WTC11 (cell line): Measurements from ENCODE around the gene CCDC12. TPM values are rescaled to one million over a fixed set of nuclear protein-coding genes. Genes with fewer than 3 reads are reported as not detected.

ENCODE experiments used
- ATAC-seq: fragments of 200-7000 bp; cut with Tn5 transposase; 2 replicates; pipeline ENCODE4 v1.10.0; 2021; ENCODE audit warnings: mild to moderate bottlenecking, moderate library complexity
- CTCF ChIA-PET: fragments of 300-600 bp; sonication (Branson Sonifier 250); formaldehyde crosslinking; loops from one replicate; lab custom pipeline; 2021; ENCODE audit warnings: antibody characterized with exemption; lab: Charles Lee
- POLR2A ChIA-PET: fragments of 350-600 bp; sonication (Branson Sonifier 250); formaldehyde crosslinking; loops from one replicate; lab custom pipeline; 2021; ENCODE audit warnings: antibody characterized with exemption; lab: Charles Lee
- DNase-seq: peaks from one replicate; pipeline ENCODE4 v3.0.0; 2021; ENCODE audit warnings: low spot score
- H3K27ac Mint-ChIP-seq: 2 replicates; pipeline ENCODE4 v1.8.0; 2021; ENCODE audit warnings: mixed read lengths
- H3K27me3 Mint-ChIP-seq: 2 replicates; pipeline ENCODE4 v1.8.0; 2021; ENCODE audit warnings: low read depth, mild to moderate bottlenecking, moderate library complexity, mixed read lengths
- H3K36me3 Mint-ChIP-seq: 2 replicates; pipeline ENCODE4 v1.8.0; 2021; ENCODE audit warnings: mixed read lengths
- H3K4me1 Mint-ChIP-seq: 2 replicates; pipeline ENCODE4 v1.8.0; 2022; ENCODE audit warnings: mixed read lengths
- H3K4me3 Mint-ChIP-seq: 2 replicates; pipeline ENCODE4 v1.8.0; 2021; ENCODE audit warnings: mild to moderate bottlenecking, moderate library complexity, mixed read lengths
- H3K9me3 Mint-ChIP-seq: 2 replicates; pipeline ENCODE4 v1.8.0; 2021; ENCODE audit warnings: mixed read lengths
- ATF1 ChIP-seq: sonication (generic); formaldehyde crosslinking; IDR thresholded peaks from 2 replicates; pipeline ENCODE4 v1.8.1; 2023; ENCODE audit warnings: mild to moderate bottlenecking, moderate library complexity, missing genetic modification reagents
- ATF2 ChIP-seq: sonication (generic); formaldehyde crosslinking; IDR thresholded peaks from 2 replicates; pipeline ENCODE4 v1.8.1; 2022; ENCODE audit warnings: low read depth, missing genetic modification reagents, borderline replicate concordance
- CDX4 ChIP-seq: fragments of 250-450 bp; sonication (Bioruptor Pico); IDR thresholded peaks from 2 replicates; pipeline ENCODE4 v1.9.0; 2021; ENCODE audit warnings: moderate library complexity, mild to moderate bottlenecking, inconsistent platforms, borderline replicate concordance
- ETV6 ChIP-seq: sonication (generic); formaldehyde crosslinking; IDR thresholded peaks from 2 replicates; pipeline ENCODE4 v1.8.1; 2022; ENCODE audit warnings: mild to moderate bottlenecking, missing genetic modification reagents
- FOXJ3 ChIP-seq: sonication (generic); formaldehyde crosslinking; IDR thresholded peaks from 2 replicates; pipeline ENCODE4 v1.9.0; 2021; ENCODE audit warnings: missing genetic modification reagents, mild to moderate bottlenecking, borderline replicate concordance
- FOXP4 ChIP-seq: sonication (generic); formaldehyde crosslinking; IDR thresholded peaks from 2 replicates; pipeline ENCODE4 v1.8.0; 2022; ENCODE audit warnings: mild to moderate bottlenecking, missing genetic modification reagents
- GRHL2 ChIP-seq: fragments of 250-450 bp; sonication (Bioruptor Pico); IDR thresholded peaks from 2 replicates; pipeline ENCODE4 v1.8.0; 2022; ENCODE audit warnings: mild to moderate bottlenecking, moderate library complexity; ENCODE audit not compliant: insufficient replicate concordance, severe bottlenecking
- IRF2 ChIP-seq: sonication (generic); formaldehyde crosslinking; IDR thresholded peaks from 2 replicates; pipeline ENCODE4 v1.8.0; 2022; ENCODE audit warnings: low read depth, missing genetic modification reagents, borderline replicate concordance
- JAZF1 ChIP-seq: fragments of 250-450 bp; sonication (Bioruptor Pico); IDR thresholded peaks from 2 replicates; pipeline ENCODE4 v1.9.0; 2021; ENCODE audit warnings: moderate library complexity, mild to moderate bottlenecking, inconsistent platforms
- MXD4 ChIP-seq: fragments of 250-450 bp; sonication (Bioruptor Pico); IDR thresholded peaks from 2 replicates; pipeline ENCODE4 v1.8.0; 2021; ENCODE audit warnings: mild to moderate bottlenecking, moderate library complexity, borderline replicate concordance
- NFYB ChIP-seq: sonication (generic); formaldehyde crosslinking; conservative IDR thresholded peaks from 2 replicates; pipeline ENCODE4 v1.8.0; 2022; ENCODE audit warnings: low read depth, missing genetic modification reagents
- NR1H2 ChIP-seq: sonication (generic); formaldehyde crosslinking; IDR thresholded peaks from 2 replicates; pipeline ENCODE4 v1.9.0; 2021; ENCODE audit warnings: mild to moderate bottlenecking, moderate library complexity, missing genetic modification reagents
- NR2C2 ChIP-seq: sonication (generic); formaldehyde crosslinking; IDR thresholded peaks from 2 replicates; pipeline ENCODE4 v1.8.0; 2022; ENCODE audit warnings: mild to moderate bottlenecking, missing genetic modification reagents
- RELA ChIP-seq: sonication (generic); formaldehyde crosslinking; IDR thresholded peaks from 2 replicates; pipeline ENCODE4 v1.8.1; 2022; ENCODE audit warnings: missing genetic modification reagents, mild to moderate bottlenecking, borderline replicate concordance
- SMAD3 ChIP-seq: sonication (generic); formaldehyde crosslinking; IDR thresholded peaks from 2 replicates; pipeline ENCODE4 v1.8.0; 2022; ENCODE audit warnings: missing genetic modification reagents, mild to moderate bottlenecking, borderline replicate concordance
- SMAD4 ChIP-seq: sonication (generic); formaldehyde crosslinking; IDR thresholded peaks from 2 replicates; pipeline ENCODE4 v1.8.0; 2022; ENCODE audit warnings: mild to moderate bottlenecking, missing genetic modification reagents
- STAT6 ChIP-seq: sonication (generic); formaldehyde crosslinking; conservative IDR thresholded peaks from 2 replicates; pipeline ENCODE4 v1.8.1; 2023; ENCODE audit warnings: mild to moderate bottlenecking, low read depth, missing genetic modification reagents, moderate library complexity
- TCF7 ChIP-seq: sonication (generic); formaldehyde crosslinking; IDR thresholded peaks from 2 replicates; pipeline ENCODE4 v1.8.0; 2022; ENCODE audit warnings: mild to moderate bottlenecking, low read depth, missing genetic modification reagents, moderate library complexity
- TEAD1 ChIP-seq: sonication (generic); formaldehyde crosslinking; IDR thresholded peaks from 2 replicates; pipeline ENCODE4 v1.8.0; 2022; ENCODE audit warnings: mild to moderate bottlenecking, missing genetic modification reagents
- TEAD4 ChIP-seq: sonication (generic); formaldehyde crosslinking; IDR thresholded peaks from 2 replicates; pipeline ENCODE4 v1.8.0; 2022; ENCODE audit warnings: mild to moderate bottlenecking, missing genetic modification reagents
- TP53 ChIP-seq: sonication (generic); formaldehyde crosslinking; IDR thresholded peaks from 2 replicates; pipeline ENCODE4 v1.8.1; 2023; ENCODE audit warnings: mild to moderate bottlenecking, missing genetic modification reagents
- ZNF232 ChIP-seq: sonication (generic); formaldehyde crosslinking; IDR thresholded peaks from 2 replicates; pipeline ENCODE4 v1.8.0; 2022; ENCODE audit warnings: mild to moderate bottlenecking, missing genetic modification reagents
- ZNF263 ChIP-seq: sonication (generic); formaldehyde crosslinking; IDR thresholded peaks from 2 replicates; pipeline ENCODE4 v1.8.1; 2022; ENCODE audit warnings: low read depth, mild to moderate bottlenecking, moderate library complexity, missing genetic modification reagents
- ZNF416 ChIP-seq: fragments of 250-450 bp; sonication (Bioruptor Pico); IDR thresholded peaks from 2 replicates; pipeline ENCODE4 v1.9.0; 2021; ENCODE audit warnings: mild to moderate bottlenecking, inconsistent platforms
- ZSCAN18 ChIP-seq: fragments of 250-450 bp; sonication (Bioruptor Pico); IDR thresholded peaks from 2 replicates; pipeline ENCODE4 v2.1.2; 2022; ENCODE audit warnings: mild to moderate bottlenecking, moderate library complexity
- total RNA-seq: library from RNA; stranded (reverse); gene quantifications from 3 replicates; pipeline ENCODE4 v1.2.3, GENCODE V29; 2021

Gene CCDC12
- total RNA-seq, 1 experiment from 2014 or later: 59.1 TPM

- H3K27me3 Mint-ChIP-seq: no peaks in the 10 kb centered on the region
- peaks cover 48% of the 10 kb centered on the region for H3K4me1 Mint-ChIP-seq
- no peak overlapping the region for H3K4me3 Mint-ChIP-seq
- peak overlapping the region; percentile 54 for H3K27ac Mint-ChIP-seq
- DNase-seq (no peak), ATAC-seq (no peak)
- H3K36me3 Mint-ChIP-seq: no peaks in the 10 kb centered on the region
- no peak for TF ChIP-seq ATF1 (CRISPR knock-in tag)
- TF ChIP-seq ZSCAN18 (CRISPR knock-in tag): no peak
- TF ChIP-seq NR2C2: no peak
- no peak for TF ChIP-seq TCF7 (CRISPR knock-in tag)
- H3K9me3 Mint-ChIP-seq: no peaks in the 10 kb centered on the region
- CTCF ChIA-PET: interaction anchor here (1.3 to 4.6 kb wide), 3 partner anchors 19 to 44 kb away, joined by 4 to 15 read pairs (median 8); no protein-coding TSS in a partner anchor
- POLR2A ChIA-PET: no interaction called here
Measured at GRCh38 chr3:46954178-46954577, 22.4 kb downstream of the CCDC12 start.

- H3K36me3 Mint-ChIP-seq: no peaks in the 10 kb centered on the region
- DNase-seq (no peak), ATAC-seq (no peak)
- ChIA-PET POLR2A (no interaction called here), CTCF (interaction anchor here (1.3 to 4.6 kb wide), 3 partner anchors 18 to 44 kb away, joined by 4 to 15 read pairs (median 8); no protein-coding TSS in a partner anchor)
- H3K27me3 Mint-ChIP-seq: no peaks in the 10 kb centered on the region
- peak overlapping the region; percentile 54; the same call in 1 of the 2 replicates for H3K27ac Mint-ChIP-seq
- TF ChIP-seq MXD4 (no peak), ZNF263 (no peak), ZNF416 (CRISPR knock-in tag) (no peak), FOXJ3 (no peak), FOXP4 (CRISPR knock-in tag) (no peak), ZNF232 (CRISPR knock-in tag) (no peak), NFYB (CRISPR knock-in tag) (no peak), GRHL2 (CRISPR knock-in tag) (no peak), ETV6 (no peak)
- H3K4me1 Mint-ChIP-seq: peaks cover 48% of the 10 kb centered on the region
- H3K4me3 Mint-ChIP-seq: no peak overlapping the region
- H3K9me3 Mint-ChIP-seq: no peaks in the 10 kb centered on the region
Measured at GRCh38 chr3:46953234-46954010, 23.1 kb downstream of the CCDC12 start.

- Mint-ChIP-seq H3K36me3 (peaks cover 1% of the 10 kb centered on the region; the same call in 1 of the 2 replicates), H3K9me3 (no peaks in the 10 kb centered on the region), H3K4me3 (no peak overlapping the region), H3K27me3 (no peaks in the 10 kb centered on the region), H3K4me1 (peaks cover 53% of the 10 kb centered on the region), H3K27ac (no peak overlapping the region)
- DNase-seq (no peak), ATAC-seq (no peak)
- ChIA-PET CTCF (interaction anchor here (1.1 to 2.5 kb wide), 2 partner anchors 17 to 30 kb away, joined by 3 to 8 read pairs; no protein-coding TSS in a partner anchor), POLR2A (no interaction called here)
- TF ChIP-seq SMAD4 (CRISPR knock-in tag) (no peak), IRF2 (no peak), ATF1 (CRISPR knock-in tag) (no peak), JAZF1 (CRISPR knock-in tag) (no peak), TEAD4 (CRISPR knock-in tag) (no peak), TP53 (CRISPR knock-in tag) (no peak), TEAD1 (CRISPR knock-in tag) (no peak), TCF7 (CRISPR knock-in tag) (no peak), SMAD3 (CRISPR knock-in tag) (no peak), NR1H2 (CRISPR knock-in tag) (no peak), ATF2 (no peak), CDX4 (CRISPR knock-in tag) (no peak), STAT6 (no peak), RELA (no peak)
Measured at GRCh38 chr3:46952813-46953212, 23.7 kb downstream of the CCDC12 start.
